GM21390 (cell line): ENCODE results near the gene ELOVL2.
"Not testable (repeated sequence)": the region's sequence is repeated elsewhere in the genome, so short reads cannot be mapped to it uniquely, and the experiment has no call there.

Experiments
- ATAC-seq: cut with Tn5 transposase; IDR thresholded peaks from one replicate; pipeline ENCODE4 v1.9.1; 2021; ENCODE audit not compliant: unreplicated experiment

Gene ELOVL2

GRCh38 chr6:11043961-11044711 is at the start of gene ELOVL2:
Gene ELOVL2, minus strand, starts transcription at chr6:11044305. Its CDS starts 75 bp downstream, at chr6:11044230.
- peak; percentile 56 for ATAC-seq

GRCh38 chr6:11093376-11093625 is 49.2 kb upstream of the ELOVL2 start:
- ATAC-seq: peak; percentile 24

- ATAC-seq: peak; percentile 35
These were observed 48.7 kb upstream of the ELOVL2 start for GRCh38 chr6:11092668-11093375.

- not testable (repeated sequence) for ATAC-seq
These were observed 47.0 kb upstream of the ELOVL2 start for GRCh38 chr6:11091141-11091540.

GRCh38 chr6:11089695-11090094 is 45.6 kb upstream of the ELOVL2 start:
- no peak for ATAC-seq

- ATAC-seq: not testable (repeated sequence)
These were observed 43.2 kb upstream of the ELOVL2 start for GRCh38 chr6:11087141-11087812.

GRCh38 chr6:11085758-11086435 is 41.8 kb upstream of the ELOVL2 start:
- ATAC-seq: no peak

GRCh38 chr6:11083956-11084355 is 39.9 kb upstream of the ELOVL2 start:
- no peak for ATAC-seq

- no peak for ATAC-seq
These were observed 39.4 kb upstream of the ELOVL2 start for GRCh38 chr6:11083491-11083890.

- no peak for ATAC-seq
These were observed 36.2 kb upstream of the ELOVL2 start for GRCh38 chr6:11080296-11080695.

GRCh38 chr6:11078266-11078665 is 34.2 kb upstream of the ELOVL2 start:
- no peak for ATAC-seq

GRCh38 chr6:11076540-11076939 is 32.4 kb upstream of the ELOVL2 start:
- ATAC-seq: no peak

- ATAC-seq: no peak
These were observed 28.0 kb upstream of the ELOVL2 start for GRCh38 chr6:11072101-11072500.

- ATAC-seq: no peak
These were observed 25.7 kb upstream of the ELOVL2 start for GRCh38 chr6:11069760-11070159.

- ATAC-seq: no peak
These were observed 23.2 kb upstream of the ELOVL2 start for GRCh38 chr6:11067348-11067747.

GRCh38 chr6:11066505-11067347 is 22.6 kb upstream of the ELOVL2 start:
- no peak for ATAC-seq

- ATAC-seq: no peak
These were observed 21.5 kb upstream of the ELOVL2 start for GRCh38 chr6:11065436-11066202.

- ATAC-seq: no peak
These were observed 20.7 kb upstream of the ELOVL2 start for GRCh38 chr6:11064836-11065235.

- ATAC-seq: no peak
These were observed 18.6 kb upstream of the ELOVL2 start for GRCh38 chr6:11062715-11063114.

GRCh38 chr6:11062083-11062482 is 18.0 kb upstream of the ELOVL2 start:
- no peak for ATAC-seq
